GM12878 (cell line): Measurements from ENCODE around the gene HRG. TPM values are rescaled to one million over a fixed set of nuclear protein-coding genes. Genes with fewer than 3 reads are reported as not detected.

Experiments used
- ATAC-seq: fragments of 200-7000 bp; cut with Tn5 transposase; 3 replicates; pipeline ENCODE4 v1.9.1; 2020; ENCODE audit warnings: mild to moderate bottlenecking, moderate library complexity
- BruUV-seq: library from RNA; stranded (reverse); fragments of 400-500 nt; replicated peaks from 2 replicates; lab custom pipeline; 2021; lab: Mats Ljungman, UMichigan
- CTCF ChIA-PET: fragments of 300-600 bp; sonication (Branson Sonifier 250); formaldehyde crosslinking; extraction: SDS; loops from one replicate; lab custom pipeline; 2021; ENCODE audit warnings: inconsistent platforms; lab: Yijun Ruan, JAX
- POLR2A ChIA-PET: fragments of 350-600 bp; formaldehyde crosslinking; extraction: SDS; loops from one replicate; lab custom pipeline; 2021; ENCODE audit warnings: inconsistent platforms; lab: Charles Lee
- RAD21 ChIA-PET: fragments of 300-600 bp; sonication (Branson Sonifier 250); formaldehyde crosslinking; loops from one replicate; lab custom pipeline; 2023; ENCODE audit warnings: antibody characterized with exemption; ENCODE audit not compliant: unreplicated experiment; lab: Charles Lee
- SMC1A ChIA-PET: fragments of 300-600 bp; sonication (Branson Sonifier 250); formaldehyde crosslinking; loops from one replicate; lab custom pipeline; 2023; ENCODE audit not compliant: unreplicated experiment, uncharacterized antibody; lab: Charles Lee
- DNase-seq: peaks from one replicate; pipeline ENCODE4 v3.0.0-alpha.2; 2011; ENCODE audit warnings: low read depth, low spot score
- FAIRE-seq: peaks from 3 replicates; lab custom pipeline; 2011; peaks lifted over from hg19 to GRCh38; lab: Jason Lieb, UNC
- H2AFZ ChIP-seq: 2 replicates; pipeline ENCODE4 v1.6.0; 2011; ENCODE audit warnings: low read depth, low read length, control low read depth; ENCODE audit not compliant: control insufficient read depth
- H3K27ac ChIP-seq: 2 replicates; pipeline ENCODE4 v1.5.1; 2011; ENCODE audit warnings: control low read depth; ENCODE audit not compliant: control insufficient read depth, insufficient read depth
- H3K27me3 ChIP-seq, 2 experiments: replicated peaks in 1 of 2; 2 replicates each; pipeline versions ENCODE4 v1.6.0 to v1.6.1; 2011; ENCODE audit warnings: low read length in 1 of 2; ENCODE audit not compliant: control insufficient read depth in 2 of 2, insufficient read depth in 2 of 2
- H3K36me3 ChIP-seq, 2 experiments: 2 replicates each; pipeline ENCODE4 v1.5.1; 2011; ENCODE audit warnings: low read length in 1 of 2; ENCODE audit not compliant: control insufficient read depth in 2 of 2, insufficient read depth in 2 of 2
- H3K4me1 ChIP-seq: 2 replicates; pipeline ENCODE4 v1.6.1; 2011; ENCODE audit warnings: mild to moderate bottlenecking, low read length, moderate library complexity, mixed read lengths; ENCODE audit not compliant: control insufficient read depth, insufficient read depth
- H3K4me2 ChIP-seq: 2 replicates; pipeline ENCODE4 v1.6.0; 2011; ENCODE audit warnings: control low read depth; ENCODE audit not compliant: control insufficient read depth, insufficient read depth
- H3K4me3 ChIP-seq: fragments of 200-600 bp; sonication (generic); 2 replicates; pipeline ENCODE4 v1.5.1; 2016
- H3K79me2 ChIP-seq: 2 replicates; pipeline ENCODE4 v1.6.0; 2011; ENCODE audit warnings: low read length; ENCODE audit not compliant: control insufficient read depth, insufficient read depth
- H3K9ac ChIP-seq: 2 replicates; pipeline ENCODE4 v1.8.0; 2011; ENCODE audit warnings: low read length, control low read depth, mixed read lengths; ENCODE audit not compliant: control insufficient read depth, insufficient read depth
- H3K9me3 ChIP-seq: replicated peaks from 3 replicates; pipeline ENCODE4 v1.5.1; 2011; ENCODE audit warnings: mild to moderate bottlenecking, low read length; ENCODE audit not compliant: control insufficient read depth, insufficient read depth
- H4K20me1 ChIP-seq: 2 replicates; pipeline ENCODE4 v1.6.0; 2011; ENCODE audit not compliant: control insufficient read depth, insufficient read depth
- POLR2A ChIP-seq: IDR thresholded peaks from 2 replicates; pipeline ENCODE4 v1.6.1; 2011; ENCODE audit warnings: low read depth, mild to moderate bottlenecking, low read length
- RCOR1 ChIP-seq: conservative IDR thresholded peaks from 2 replicates; pipeline ENCODE4 v1.6.1; 2012; ENCODE audit warnings: low read depth, low read length, improper control_type of control experiment
- TARDBP ChIP-seq: IDR thresholded peaks from 2 replicates; pipeline ENCODE4 v1.6.1; 2016; ENCODE audit warnings: borderline replicate concordance
- WGBS: methylation state at CpG from one replicate; pipeline ENCODE4 v1.1.6; 2016; ENCODE audit warnings: low lambda C conversion rate; ENCODE audit not compliant: insufficient replicate concordance, insufficient coverage; ENCODE audit errors: missing lambda C conversion rate; 5-methylcytosine and 5-hydroxymethylcytosine counted together
- in situ Hi-C: fragments of 300-500 bp; cut with MboI; formaldehyde crosslinking; loops from 9 replicates; pipeline ENCODE4 v1.14.3; 2018; ENCODE audit warnings: mixed read lengths
- intact Hi-C: fragments of 100-400 bp; cut with micrococcal nuclease; formaldehyde crosslinking; loops from one replicate; pipeline ENCODE4 v1.14.2; 2022; ENCODE audit not compliant: unreplicated experiment
- polyA plus RNA-seq, 11 experiments: library from polyadenylated mRNA; depleted of rRNA in 4 of 11; unstranded in 6 of 11; stranded (reverse) in 5 of 11; fragments of >200 nt; fragmentation: Nextera tagmentation in 4 of 11; fragmentation: Illumina TruSeq in 1 of 11; extraction: Ambion mirVana in 4 of 11; extraction: Trizol in 1 of 11; gene quantifications; 1 replicate in 1 of 11; 2 replicates in 10 of 11; pipeline versions ENCODE4 v1.2.1 to v1.2.3, GENCODE V29; 2011 to 2016; ENCODE audit warnings: inconsistent platforms in 2 of 11, missing spikeins in 2 of 11, low read depth in 1 of 11
- total RNA-seq, 4 experiments: library from RNA; depleted of rRNA in 3 of 4; stranded (reverse); fragments of >200 nt in 3 of 4; fragmentation: Illumina TruSeq in 1 of 4; extraction: Trizol in 1 of 4; gene quantifications; 2 replicates each; pipeline versions ENCODE4 v1.2.1 to v1.2.3, GENCODE V29; 2013 to 2021
- TF ChIP-seq, protein P1 (sequence below): fragments of 450-650 bp; formaldehyde crosslinking; IDR thresholded peaks from 2 replicates; pipeline ENCODE4 v1.4.0; 2020; ENCODE audit warnings: mild to moderate bottlenecking, moderate library complexity

The HRG gene
- total and polyA plus RNA-seq, 10 of the 15 experiments (the other 5 are each of a cell fraction or from before 2014, with no cell fraction given) = 0.21 TPM; not detected in 9

DNA sequence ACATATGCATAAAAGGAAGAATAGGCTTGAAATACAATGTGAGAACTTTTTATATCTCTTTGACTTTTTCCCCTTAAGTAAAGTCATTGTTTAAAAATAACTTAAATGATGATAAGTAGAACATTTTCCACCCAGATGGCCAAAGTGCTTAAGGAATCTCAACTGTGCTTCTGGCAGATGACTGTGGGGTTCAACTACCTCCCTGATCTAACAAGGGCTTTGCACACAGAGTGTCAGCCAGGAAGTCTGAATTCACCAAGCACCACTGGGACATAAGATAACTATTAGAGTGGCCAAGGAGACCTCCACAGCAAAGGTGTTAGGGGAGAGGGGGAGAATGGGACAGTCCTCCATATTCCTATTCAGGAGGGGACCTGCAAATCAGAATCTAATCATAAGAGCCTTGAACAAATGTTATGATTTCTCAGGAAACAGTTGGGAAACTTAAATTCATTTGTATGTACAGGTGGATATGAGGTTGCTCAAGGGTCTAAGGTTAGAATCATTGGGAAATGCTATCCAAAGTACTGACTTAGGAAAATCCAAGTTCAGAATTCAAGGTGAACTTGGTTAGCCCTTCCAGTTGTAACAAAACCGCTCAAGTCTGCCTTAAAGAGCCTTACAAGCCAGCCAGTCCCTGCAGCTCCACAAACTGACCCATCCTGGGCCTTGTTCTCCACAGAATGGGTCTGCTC, 25.9 kb upstream of the HRG start, which contains the start of gene FETUB:
TSS of gene FETUB (plus strand) at position 622 of the 695 bp plus-strand sequence. CDS start at position 684, 62 bp downstream.
- WGBS = 8% methylated on average over 1 of the region's 1 CpG
- no peak for DNase-seq
- H3K4me3 ChIP-seq = no peak within 1 kb of the TSS
- CTCF ChIA-PET = interaction anchor here (1.2 kb wide), 1 partner anchor 23 kb away, joined by 5 read pairs; no protein-coding TSS in a partner anchor
- H3K79me2 ChIP-seq = no peaks in the 10 kb centered on the region
- no peak within 1 kb of the TSS for H2AFZ ChIP-seq
- POLR2A ChIA-PET = no interaction called here
- H3K4me2 ChIP-seq = no peak within 1 kb of the TSS
- no peaks in the 10 kb centered on the region for H4K20me1 ChIP-seq
- no peak for TF ChIP-seq TARDBP
- TF ChIP-seq, protein P1, sequence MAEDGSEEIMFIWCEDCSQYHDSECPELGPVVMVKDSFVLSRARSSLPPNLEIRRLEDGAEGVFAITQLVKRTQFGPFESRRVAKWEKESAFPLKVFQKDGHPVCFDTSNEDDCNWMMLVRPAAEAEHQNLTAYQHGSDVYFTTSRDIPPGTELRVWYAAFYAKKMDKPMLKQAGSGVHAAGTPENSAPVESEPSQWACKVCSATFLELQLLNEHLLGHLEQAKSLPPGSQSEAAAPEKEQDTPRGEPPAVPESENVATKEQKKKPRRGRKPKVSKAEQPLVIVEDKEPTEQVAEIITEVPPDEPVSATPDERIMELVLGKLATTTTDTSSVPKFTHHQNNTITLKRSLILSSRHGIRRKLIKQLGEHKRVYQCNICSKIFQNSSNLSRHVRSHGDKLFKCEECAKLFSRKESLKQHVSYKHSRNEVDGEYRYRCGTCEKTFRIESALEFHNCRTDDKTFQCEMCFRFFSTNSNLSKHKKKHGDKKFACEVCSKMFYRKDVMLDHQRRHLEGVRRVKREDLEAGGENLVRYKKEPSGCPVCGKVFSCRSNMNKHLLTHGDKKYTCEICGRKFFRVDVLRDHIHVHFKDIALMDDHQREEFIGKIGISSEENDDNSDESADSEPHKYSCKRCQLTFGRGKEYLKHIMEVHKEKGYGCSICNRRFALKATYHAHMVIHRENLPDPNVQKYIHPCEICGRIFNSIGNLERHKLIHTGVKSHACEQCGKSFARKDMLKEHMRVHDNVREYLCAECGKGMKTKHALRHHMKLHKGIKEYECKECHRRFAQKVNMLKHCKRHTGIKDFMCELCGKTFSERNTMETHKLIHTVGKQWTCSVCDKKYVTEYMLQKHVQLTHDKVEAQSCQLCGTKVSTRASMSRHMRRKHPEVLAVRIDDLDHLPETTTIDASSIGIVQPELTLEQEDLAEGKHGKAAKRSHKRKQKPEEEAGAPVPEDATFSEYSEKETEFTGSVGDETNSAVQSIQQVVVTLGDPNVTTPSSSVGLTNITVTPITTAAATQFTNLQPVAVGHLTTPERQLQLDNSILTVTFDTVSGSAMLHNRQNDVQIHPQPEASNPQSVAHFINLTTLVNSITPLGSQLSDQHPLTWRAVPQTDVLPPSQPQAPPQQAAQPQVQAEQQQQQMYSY = no peak
- no peak for TF ChIP-seq RCOR1
- TF ChIP-seq POLR2A = no peak
- peaks cover 0 to 3% of the 10 kb centered on the region in 2 experiments; a peak in 2 of 4 replicates for H3K27me3 ChIP-seq
- no peak for FAIRE-seq
- no peak for ATAC-seq
- intact Hi-C loops = no loop called here
- no peaks in the 10 kb centered on the region; the same call in 2 of the 3 replicates for H3K9me3 ChIP-seq
- RAD21 ChIA-PET = no interaction called here
- no TSS peak for BruUV-seq
- H3K27ac ChIP-seq = no peak within 1 kb of the TSS
- SMC1A ChIA-PET = interaction anchor here (0.6 to 1.2 kb wide), 3 partner anchors 23 to 90 kb away, joined by 3 to 4 read pairs (median 3); no protein-coding TSS in a partner anchor
- in situ Hi-C loops = no loop called here
- no peak within 1 kb of the TSS for H3K9ac ChIP-seq
- H3K36me3 ChIP-seq = no peaks in the 10 kb centered on the region
- no peaks in the 10 kb centered on the region for H3K4me1 ChIP-seq
